ENCODE measurements around the gene ZNF407.

- no peak for TF ChIP-seq ZNF362 (tag by site-specific recombination; IDR thresholded peaks at IDR 0.05)
- TF ChIP-seq, protein P1, sequence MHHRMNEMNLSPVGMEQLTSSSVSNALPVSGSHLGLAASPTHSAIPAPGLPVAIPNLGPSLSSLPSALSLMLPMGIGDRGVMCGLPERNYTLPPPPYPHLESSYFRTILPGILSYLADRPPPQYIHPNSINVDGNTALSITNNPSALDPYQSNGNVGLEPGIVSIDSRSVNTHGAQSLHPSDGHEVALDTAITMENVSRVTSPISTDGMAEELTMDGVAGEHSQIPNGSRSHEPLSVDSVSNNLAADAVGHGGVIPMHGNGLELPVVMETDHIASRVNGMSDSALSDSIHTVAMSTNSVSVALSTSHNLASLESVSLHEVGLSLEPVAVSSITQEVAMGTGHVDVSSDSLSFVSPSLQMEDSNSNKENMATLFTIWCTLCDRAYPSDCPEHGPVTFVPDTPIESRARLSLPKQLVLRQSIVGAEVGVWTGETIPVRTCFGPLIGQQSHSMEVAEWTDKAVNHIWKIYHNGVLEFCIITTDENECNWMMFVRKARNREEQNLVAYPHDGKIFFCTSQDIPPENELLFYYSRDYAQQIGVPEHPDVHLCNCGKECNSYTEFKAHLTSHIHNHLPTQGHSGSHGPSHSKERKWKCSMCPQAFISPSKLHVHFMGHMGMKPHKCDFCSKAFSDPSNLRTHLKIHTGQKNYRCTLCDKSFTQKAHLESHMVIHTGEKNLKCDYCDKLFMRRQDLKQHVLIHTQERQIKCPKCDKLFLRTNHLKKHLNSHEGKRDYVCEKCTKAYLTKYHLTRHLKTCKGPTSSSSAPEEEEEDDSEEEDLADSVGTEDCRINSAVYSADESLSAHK (tag by site-specific recombination; IDR thresholded peaks at IDR 0.05): no peak
- TF ChIP-seq CTCF (tag by site-specific recombination; IDR thresholded peaks at IDR 0.05): no peak
- TF ChIP-seq, protein P2, sequence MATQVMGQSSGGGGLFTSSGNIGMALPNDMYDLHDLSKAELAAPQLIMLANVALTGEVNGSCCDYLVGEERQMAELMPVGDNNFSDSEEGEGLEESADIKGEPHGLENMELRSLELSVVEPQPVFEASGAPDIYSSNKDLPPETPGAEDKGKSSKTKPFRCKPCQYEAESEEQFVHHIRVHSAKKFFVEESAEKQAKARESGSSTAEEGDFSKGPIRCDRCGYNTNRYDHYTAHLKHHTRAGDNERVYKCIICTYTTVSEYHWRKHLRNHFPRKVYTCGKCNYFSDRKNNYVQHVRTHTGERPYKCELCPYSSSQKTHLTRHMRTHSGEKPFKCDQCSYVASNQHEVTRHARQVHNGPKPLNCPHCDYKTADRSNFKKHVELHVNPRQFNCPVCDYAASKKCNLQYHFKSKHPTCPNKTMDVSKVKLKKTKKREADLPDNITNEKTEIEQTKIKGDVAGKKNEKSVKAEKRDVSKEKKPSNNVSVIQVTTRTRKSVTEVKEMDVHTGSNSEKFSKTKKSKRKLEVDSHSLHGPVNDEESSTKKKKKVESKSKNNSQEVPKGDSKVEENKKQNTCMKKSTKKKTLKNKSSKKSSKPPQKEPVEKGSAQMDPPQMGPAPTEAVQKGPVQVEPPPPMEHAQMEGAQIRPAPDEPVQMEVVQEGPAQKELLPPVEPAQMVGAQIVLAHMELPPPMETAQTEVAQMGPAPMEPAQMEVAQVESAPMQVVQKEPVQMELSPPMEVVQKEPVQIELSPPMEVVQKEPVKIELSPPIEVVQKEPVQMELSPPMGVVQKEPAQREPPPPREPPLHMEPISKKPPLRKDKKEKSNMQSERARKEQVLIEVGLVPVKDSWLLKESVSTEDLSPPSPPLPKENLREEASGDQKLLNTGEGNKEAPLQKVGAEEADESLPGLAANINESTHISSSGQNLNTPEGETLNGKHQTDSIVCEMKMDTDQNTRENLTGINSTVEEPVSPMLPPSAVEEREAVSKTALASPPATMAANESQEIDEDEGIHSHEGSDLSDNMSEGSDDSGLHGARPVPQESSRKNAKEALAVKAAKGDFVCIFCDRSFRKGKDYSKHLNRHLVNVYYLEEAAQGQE (tag by site-specific recombination; IDR thresholded peaks at IDR 0.05): no peak
- no peak for TF ChIP-seq ZNF610 (tag by site-specific recombination; IDR thresholded peaks at IDR 0.05; ENCODE audit: borderline replicate concordance)
- no peak for TF ChIP-seq ZNF23 (tag by site-specific recombination; IDR thresholded peaks at IDR 0.05; ENCODE audit: borderline replicate concordance)
- no peak for TF ChIP-seq ZNF548 (tag by site-specific recombination; IDR thresholded peaks at IDR 0.05)
- TF ChIP-seq GFI1B (tag by site-specific recombination; IDR thresholded peaks at IDR 0.05): no peak
- no peak for TF ChIP-seq ZNF777 (tag by site-specific recombination; IDR thresholded peaks at IDR 0.05; ENCODE audit: borderline replicate concordance)
Observed at GRCh38 chr18:74947417-74947816, 349.7 kb downstream of the ZNF407 start.

Data from HEK293 (cell line).